ENCODE results near the gene RUNX2.

DNA sequence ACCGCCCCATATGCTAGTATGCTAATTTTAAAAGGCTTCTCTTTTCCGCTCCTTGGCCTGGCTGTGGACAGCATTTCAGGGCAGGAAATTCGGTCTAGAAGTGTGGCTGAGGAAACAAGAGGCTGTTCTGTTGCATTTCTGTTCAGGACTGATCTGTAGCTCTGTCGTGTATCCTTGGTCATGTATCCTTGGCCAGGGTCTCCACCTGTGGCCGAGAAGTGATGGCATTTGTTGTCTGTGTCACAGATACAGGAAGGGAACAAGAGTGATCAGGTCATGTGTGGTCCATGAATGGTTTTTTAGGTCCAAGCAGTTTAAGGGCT lies 350.1 kb downstream of the RUNX2 start:
- TF ChIP-seq POLR2A (IDR thresholded peaks at IDR 0.05; ENCODE audit: low read depth, low read length), result no peak
- TF ChIP-seq POLR2AphosphoS5 (IDR thresholded peaks at IDR 0.05; ENCODE audit: low read depth, low read length), result no peak
